ENCODE measurements around the gene TBC1D22A.

DNA sequence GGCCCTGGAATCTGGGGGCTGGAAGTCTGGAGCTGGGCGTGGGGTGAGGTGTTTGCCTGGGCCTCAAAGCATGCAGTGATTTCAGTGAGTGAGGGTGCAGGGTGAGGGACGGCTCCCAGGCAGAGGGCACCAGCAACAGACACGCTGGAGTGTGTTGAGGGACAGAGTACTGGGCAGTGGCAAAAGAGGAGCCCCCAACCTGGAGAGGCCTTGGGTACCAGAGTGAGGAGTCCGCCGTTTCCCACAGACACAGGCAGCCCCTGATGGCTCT lies 12.0 kb upstream of the TBC1D22A start:
- TF ChIP-seq, protein P1, sequence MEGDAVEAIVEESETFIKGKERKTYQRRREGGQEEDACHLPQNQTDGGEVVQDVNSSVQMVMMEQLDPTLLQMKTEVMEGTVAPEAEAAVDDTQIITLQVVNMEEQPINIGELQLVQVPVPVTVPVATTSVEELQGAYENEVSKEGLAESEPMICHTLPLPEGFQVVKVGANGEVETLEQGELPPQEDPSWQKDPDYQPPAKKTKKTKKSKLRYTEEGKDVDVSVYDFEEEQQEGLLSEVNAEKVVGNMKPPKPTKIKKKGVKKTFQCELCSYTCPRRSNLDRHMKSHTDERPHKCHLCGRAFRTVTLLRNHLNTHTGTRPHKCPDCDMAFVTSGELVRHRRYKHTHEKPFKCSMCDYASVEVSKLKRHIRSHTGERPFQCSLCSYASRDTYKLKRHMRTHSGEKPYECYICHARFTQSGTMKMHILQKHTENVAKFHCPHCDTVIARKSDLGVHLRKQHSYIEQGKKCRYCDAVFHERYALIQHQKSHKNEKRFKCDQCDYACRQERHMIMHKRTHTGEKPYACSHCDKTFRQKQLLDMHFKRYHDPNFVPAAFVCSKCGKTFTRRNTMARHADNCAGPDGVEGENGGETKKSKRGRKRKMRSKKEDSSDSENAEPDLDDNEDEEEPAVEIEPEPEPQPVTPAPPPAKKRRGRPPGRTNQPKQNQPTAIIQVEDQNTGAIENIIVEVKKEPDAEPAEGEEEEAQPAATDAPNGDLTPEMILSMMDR (IDR thresholded peaks at IDR 0.05), result no peak
- TF ChIP-seq EP300 (IDR thresholded peaks at IDR 0.05) (no peak), POLR2A (IDR thresholded peaks at IDR 0.05) (no peak)

All from gastroesophageal sphincter (tissue), 3 donors.